Fibroblast of lung (primary cell): ENCODE data around the gene LUC7L.

Source experiments
- EZH2 ChIP-seq: IDR thresholded peaks from 2 replicates; pipeline ENCODE4 v1.5.1; 2012; ENCODE audit warnings: low read length, control low read depth, mild to moderate bottlenecking; ENCODE audit errors: missing control alignments
- TF ChIP-seq, protein P1 (sequence below), 2 donors: IDR thresholded peaks in 1 of 2; conservative IDR thresholded peaks in 1 of 2; 1 replicate in 1 of 2; 2 replicates in 1 of 2; pipeline ENCODE4 v1.5.1; 2011 to 2012; ENCODE audit warnings: low read length in 2 of 2, control low read depth in 1 of 2, inconsistent platforms in 1 of 2, low read depth in 1 of 2, mild to moderate bottlenecking in 1 of 2

DNA sequence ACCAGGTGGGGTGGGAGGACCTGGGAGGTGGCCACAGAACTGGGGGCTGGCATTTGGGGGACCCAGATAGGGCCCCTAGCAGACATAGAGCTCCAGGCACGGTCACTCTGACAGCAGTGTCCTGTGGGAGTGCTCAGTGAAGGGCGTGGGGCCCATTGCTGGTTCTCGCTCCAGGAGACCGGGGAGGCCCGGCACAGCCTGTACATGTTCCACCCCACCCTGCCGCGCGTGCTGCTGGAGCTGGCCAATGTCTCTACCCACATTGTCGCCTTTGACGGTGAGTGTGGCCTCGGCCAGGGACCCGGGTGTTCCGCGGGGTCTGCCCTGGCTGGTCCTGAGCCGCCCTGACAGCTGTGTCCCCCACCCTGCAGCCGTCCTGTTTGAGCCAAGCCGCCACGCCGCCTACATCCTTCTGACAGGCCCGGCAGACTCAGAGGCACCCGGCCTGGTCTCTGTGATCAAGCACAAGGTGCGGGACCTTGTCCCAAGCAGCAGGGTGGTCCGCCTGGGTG lies 35.2 kb upstream of the LUC7L start:
- TF ChIP-seq EZH2, result no peak
- TF ChIP-seq, protein P1, sequence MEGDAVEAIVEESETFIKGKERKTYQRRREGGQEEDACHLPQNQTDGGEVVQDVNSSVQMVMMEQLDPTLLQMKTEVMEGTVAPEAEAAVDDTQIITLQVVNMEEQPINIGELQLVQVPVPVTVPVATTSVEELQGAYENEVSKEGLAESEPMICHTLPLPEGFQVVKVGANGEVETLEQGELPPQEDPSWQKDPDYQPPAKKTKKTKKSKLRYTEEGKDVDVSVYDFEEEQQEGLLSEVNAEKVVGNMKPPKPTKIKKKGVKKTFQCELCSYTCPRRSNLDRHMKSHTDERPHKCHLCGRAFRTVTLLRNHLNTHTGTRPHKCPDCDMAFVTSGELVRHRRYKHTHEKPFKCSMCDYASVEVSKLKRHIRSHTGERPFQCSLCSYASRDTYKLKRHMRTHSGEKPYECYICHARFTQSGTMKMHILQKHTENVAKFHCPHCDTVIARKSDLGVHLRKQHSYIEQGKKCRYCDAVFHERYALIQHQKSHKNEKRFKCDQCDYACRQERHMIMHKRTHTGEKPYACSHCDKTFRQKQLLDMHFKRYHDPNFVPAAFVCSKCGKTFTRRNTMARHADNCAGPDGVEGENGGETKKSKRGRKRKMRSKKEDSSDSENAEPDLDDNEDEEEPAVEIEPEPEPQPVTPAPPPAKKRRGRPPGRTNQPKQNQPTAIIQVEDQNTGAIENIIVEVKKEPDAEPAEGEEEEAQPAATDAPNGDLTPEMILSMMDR (conservative IDR thresholded peaks at IDR 0.05 in 1 of 2, IDR thresholded peaks at IDR 0.05 in 1 of 2; ENCODE audit: low read depth in 1 of 2, low read length in 2 of 2), result no peak
